Right renal pelvis (tissue), 4 donors: ENCODE measurements around the gene TCERG1L. TPM values are rescaled to one million over a fixed set of nuclear protein-coding genes. Genes with fewer than 3 reads are reported as not detected.
"Not testable (repeated sequence)": the region's sequence is repeated elsewhere in the genome, so short reads cannot be mapped to it uniquely, and the experiment has no call there.

Experiments
- DNase-seq, 4 donors: peaks; one replicate each; pipeline ENCODE4 v3.0.0-alpha.2; 2013; ENCODE audit warnings: low read depth in 4 of 4, low spot score in 3 of 4, missing footprints in 1 of 4
- polyA plus RNA-seq, 4 donors: library from polyadenylated mRNA; unstranded; fragments of 120-200 nt; gene quantifications; one replicate each; pipeline ENCODE4 v1.2.1, GENCODE V29; 2013; ENCODE audit not compliant: insufficient read length in 4 of 4

TCERG1L gene
- polyA plus RNA-seq, 4 donors, result 1.4 to 2.1 (median 1.8) TPM

- no peak for DNase-seq
Measured at GRCh38 chr10:131080571-131080970, 230.9 kb downstream of the TCERG1L start.

DNA sequence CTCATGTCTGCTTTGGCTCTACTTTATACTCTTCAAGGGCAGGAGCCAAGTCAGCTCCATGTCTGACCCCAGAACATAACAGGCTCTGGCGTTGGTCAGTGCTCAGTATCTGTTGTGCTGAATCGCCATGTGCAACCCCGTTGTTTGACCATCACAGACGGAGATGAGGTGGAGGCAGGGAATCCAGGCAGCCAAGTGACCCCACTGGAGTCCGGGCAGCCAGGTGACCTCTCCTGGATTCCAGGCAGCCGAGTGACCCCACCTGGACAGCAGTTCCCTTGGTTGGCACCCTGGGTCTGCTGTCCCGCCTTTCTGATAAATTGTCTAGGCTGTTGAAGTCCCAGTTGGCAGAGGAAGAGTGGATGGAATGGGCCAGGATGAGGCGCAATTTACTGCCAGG, 232.2 kb downstream of the TCERG1L start:
- DNase-seq, result no peak

- DNase-seq, result not testable (repeated sequence)
Measured at GRCh38 chr10:131078882-131079280, 232.6 kb downstream of the TCERG1L start.

- DNase-seq, result no peak
Measured at GRCh38 chr10:131078131-131078881, 233.2 kb downstream of the TCERG1L start.

DNA sequence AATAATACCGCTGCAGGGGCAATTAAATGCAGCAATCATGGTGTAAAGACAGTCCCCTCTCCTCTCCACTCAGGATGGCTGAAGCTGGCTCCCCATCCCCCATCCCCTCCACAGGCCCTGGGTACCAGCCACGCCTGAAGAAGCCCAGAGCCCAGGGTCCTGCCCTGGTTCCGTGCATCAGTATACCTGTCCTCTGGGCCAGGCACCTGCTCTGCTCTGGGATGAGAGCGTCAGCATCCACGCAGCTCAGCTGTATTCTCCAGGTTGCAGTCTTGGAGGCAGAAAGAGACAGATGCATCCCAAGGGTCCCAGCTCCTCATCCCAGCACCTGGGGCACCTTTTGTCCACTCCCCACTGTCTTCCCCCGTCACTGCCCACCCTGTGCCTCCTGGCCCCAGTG, 233.8 kb downstream of the TCERG1L start:
- DNase-seq, result no peak

GRCh38 chr10:131077031-131077430, 234.5 kb downstream of the TCERG1L start:
- DNase-seq, result no peak

DNA sequence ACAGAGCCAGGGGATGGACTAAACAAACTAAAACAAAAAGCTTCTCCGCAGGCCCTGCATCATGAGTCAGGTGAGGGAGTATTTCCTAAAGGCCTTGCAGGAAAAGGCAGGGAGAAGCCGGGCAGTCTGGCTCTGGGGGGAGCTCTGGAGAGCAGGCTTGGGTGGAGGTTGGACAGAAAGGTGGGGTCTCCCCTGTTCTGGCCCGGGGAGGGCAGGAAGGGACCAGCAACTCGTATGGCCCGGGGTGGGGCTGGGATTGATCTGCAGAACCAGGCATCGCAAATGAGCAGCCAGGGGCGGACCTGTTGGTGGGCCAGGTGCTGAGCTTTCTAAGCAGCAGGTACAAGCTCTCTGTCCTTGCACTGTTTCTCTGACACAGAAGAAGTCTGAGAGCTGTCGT, 235.2 kb downstream of the TCERG1L start:
- no peak for DNase-seq

DNA sequence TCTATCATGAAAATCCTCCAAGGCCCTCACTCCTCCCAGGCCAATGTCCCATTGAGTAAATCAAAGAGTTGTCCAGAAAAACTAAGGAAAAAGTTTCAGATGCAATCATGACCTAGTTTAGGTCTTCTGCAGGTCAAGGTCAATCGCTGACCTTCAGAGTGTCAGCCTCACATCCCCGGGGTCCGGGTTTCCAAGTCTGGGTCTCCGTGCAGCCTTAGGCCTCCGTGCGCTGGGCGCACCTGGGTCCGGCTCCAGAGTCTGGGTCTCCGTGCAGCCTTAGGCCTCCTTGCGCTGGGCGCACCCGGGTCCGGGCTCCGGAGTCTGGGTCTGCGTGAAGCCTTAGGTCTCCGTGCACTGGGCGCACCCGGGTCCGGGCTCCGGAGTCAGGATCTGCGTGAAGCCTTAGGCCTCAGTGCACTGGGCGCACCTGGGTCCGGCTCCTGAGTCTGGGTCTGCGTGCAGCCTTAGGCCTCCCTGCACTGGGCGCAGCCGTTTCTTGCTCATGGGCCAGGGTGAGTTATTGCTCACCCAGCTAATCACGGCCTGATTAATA, 236.2 kb downstream of the TCERG1L start:
- DNase-seq, result no peak

DNA sequence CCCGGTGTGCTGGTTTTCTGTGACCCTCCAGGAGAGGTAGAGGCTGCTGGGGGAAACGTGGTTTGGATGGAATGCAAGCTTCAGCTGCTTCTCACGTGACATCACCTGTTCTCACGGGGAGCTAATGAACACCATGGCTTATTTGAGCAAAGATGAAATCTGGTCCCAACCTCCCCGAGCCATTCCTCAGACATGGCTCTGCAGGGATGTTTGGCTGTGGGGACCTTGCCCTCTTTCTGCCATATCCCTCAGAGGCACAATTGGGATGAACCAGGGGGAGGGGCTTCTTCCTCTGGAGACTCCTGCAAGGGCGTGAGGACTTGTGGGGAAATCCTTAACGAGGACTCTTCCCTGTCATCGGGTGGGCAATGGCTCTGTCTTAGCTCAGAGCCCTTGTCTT, 236.8 kb downstream of the TCERG1L start:
- no peak for DNase-seq

DNA sequence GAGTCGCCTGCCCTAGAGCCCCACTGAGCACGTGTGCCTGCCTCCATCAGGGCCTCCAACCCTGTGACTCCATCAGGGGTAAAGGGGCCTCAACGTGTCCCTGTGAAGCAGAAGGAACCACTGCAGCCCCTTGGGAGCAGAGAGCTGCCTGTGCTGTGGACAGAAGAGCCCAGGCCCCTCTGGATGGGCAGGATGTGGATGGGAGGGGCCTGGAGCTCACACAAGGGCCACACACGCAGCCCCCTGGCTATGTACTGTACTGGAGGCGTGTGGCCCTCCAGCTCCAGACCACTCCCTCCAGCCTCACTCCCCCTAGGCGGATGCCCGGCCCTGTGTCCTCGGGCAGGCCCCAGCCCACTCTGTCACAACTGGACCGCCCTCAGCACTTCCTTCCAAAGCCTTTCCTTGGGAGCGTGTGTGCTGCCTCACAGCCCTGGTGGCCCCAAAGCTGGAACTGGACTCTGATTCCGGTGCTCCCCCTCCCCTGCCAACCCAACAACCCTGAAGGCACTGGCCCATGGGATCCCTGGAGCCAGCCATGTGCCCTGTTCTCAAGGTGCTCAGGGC, 238.0 kb downstream of the TCERG1L start:
- no peak for DNase-seq

- DNase-seq, result no peak
Measured at GRCh38 chr10:131072651-131073468, 238.7 kb downstream of the TCERG1L start.

DNA sequence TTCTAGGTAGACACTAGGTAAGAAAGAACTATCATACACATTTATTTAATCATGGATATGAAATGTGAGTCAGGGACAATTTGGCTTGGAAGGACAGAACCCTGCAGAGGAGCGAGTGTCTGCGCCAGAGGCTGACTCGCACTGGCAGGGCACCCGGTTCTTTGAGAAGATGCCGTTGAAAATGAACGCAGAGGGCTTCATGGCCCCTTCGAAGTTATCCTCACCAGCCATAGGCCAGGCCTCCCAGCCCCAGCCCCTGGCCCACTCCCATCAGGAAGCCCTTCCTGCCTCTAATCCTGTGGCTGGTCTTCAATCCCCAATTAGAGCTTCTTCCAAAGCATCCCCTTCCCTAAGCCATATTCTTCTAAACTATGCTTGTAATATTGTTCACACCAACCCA, 239.8 kb downstream of the TCERG1L start:
- no peak for DNase-seq

- DNase-seq, result no peak
Measured at GRCh38 chr10:131070856-131071255, 240.7 kb downstream of the TCERG1L start.

DNA sequence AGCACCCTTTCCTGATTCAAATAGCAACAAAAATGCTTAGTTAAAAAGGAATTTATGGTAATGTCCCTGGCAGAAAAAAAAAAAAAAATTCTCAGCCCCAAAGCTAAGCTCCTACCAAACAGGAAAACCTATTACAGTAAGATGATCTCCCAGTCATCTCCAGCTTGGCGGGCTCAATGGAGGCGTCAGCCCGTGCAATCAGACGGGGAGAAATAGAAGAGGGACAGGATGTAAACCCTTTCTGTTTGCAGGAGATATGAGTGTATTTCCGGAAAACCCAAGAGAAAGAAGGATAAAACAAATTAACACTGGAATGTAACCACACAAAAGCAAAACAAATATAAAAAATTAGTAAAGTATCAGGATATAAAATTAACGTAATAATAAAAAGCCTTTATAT, 242.8 kb downstream of the TCERG1L start:
- DNase-seq, result no peak

DNA sequence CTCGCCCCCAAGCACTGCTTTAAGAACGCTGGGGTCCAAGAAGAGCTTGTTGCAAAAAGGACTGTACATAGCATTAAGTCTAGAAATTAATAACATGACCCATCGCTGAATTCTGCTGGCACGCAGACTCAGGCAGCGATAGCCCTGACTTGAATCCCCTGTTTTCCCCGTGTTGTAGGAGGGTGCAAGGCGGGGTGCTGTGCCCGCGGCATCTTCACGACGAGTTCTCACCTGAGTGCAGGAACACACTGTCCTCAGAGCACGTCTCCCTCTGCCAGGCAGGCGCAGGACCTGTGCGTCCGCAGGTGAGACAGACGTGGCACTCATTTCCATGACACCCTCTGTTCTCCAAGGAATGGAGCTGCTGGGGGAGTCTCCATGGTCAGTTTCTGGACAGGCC, 243.2 kb downstream of the TCERG1L start:
- DNase-seq, result no peak

DNA sequence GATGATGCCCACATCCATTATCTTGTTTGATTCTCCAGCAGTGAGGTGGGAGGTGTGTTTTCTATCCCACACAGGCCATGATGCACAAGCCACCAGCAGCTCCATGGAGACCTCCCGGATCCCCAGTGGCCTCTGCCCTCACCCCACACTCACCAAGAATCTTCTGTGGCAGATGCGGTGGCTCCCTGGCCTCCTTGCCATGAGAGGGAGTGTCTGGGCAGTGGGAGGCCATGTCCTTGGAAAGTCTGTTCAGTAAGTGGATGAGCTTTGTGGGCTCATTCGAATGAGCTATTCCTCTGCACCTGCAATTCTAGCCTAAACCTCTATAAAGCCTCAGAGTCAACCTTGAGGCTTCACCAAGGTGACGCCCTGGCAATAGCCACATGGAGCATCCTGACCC, 243.8 kb downstream of the TCERG1L start:
- no peak for DNase-seq

- no peak for DNase-seq
Measured at GRCh38 chr10:131065673-131066305, 245.7 kb downstream of the TCERG1L start.

- no peak for DNase-seq
Measured at GRCh38 chr10:131063311-131063710, 248.2 kb downstream of the TCERG1L start.

GRCh38 chr10:131062621-131063260, 248.8 kb downstream of the TCERG1L start:
- DNase-seq, result no peak

- no peak for DNase-seq
Measured at GRCh38 chr10:131061216-131061615, 250.3 kb downstream of the TCERG1L start.
